Measurements from ENCODE around the gene TEX101. TPM values are rescaled to one million over a fixed set of nuclear protein-coding genes. Genes with fewer than 3 reads are reported as not detected.

The TEX101 gene
- total RNA-seq, 4 donors from 2014 or later, result not detected

GRCh38 chr19:43395561-43395960 is 19.1 kb upstream of the TEX101 start:
- DNase-seq (no peak), ATAC-seq (no peak)
- H3K4me3 ChIP-seq, result no peak overlapping the region
- no peaks in the 10 kb centered on the region for H3K36me3 ChIP-seq
- H3K27me3 ChIP-seq, result no peaks in the 10 kb centered on the region
- H3K27ac ChIP-seq, result no peak overlapping the region
- intact Hi-C loops (cut with DNase I; ENCODE audit: low total_unique reads), result no loop called here
- in situ Hi-C loops (cut with MboI; ENCODE audit: low sequenced_read_pairs in 4 of 4), result no loop called here
- TF ChIP-seq CTCF (IDR thresholded peaks at IDR 0.05 in 4 of 5, conservative IDR thresholded peaks at IDR 0.05 in 1 of 5), result no peak
- TF ChIP-seq POLR2A (IDR thresholded peaks at IDR 0.05), result no peak
- no peaks in the 10 kb centered on the region for H3K9me3 ChIP-seq
- no peaks in the 10 kb centered on the region for H3K4me1 ChIP-seq

GRCh38 chr19:43406297-43406696 is 8.4 kb upstream of the TEX101 start:
- Histone ChIP-seq H3K27ac (no peak overlapping the region), H3K4me3 (no peak overlapping the region), H3K27me3 (no peaks in the 10 kb centered on the region), H3K36me3 (no peaks in the 10 kb centered on the region), H3K4me1 (no peaks in the 10 kb centered on the region), H3K9me3 (no peaks in the 10 kb centered on the region)
- ATAC-seq (no peak), DNase-seq (no peak)
- intact Hi-C loops (cut with DNase I; ENCODE audit: low total_unique reads) (no loop called here), in situ Hi-C loops (cut with MboI; ENCODE audit: low sequenced_read_pairs in 4 of 4) (no loop called here)
- TF ChIP-seq POLR2A (IDR thresholded peaks at IDR 0.05) (no peak), CTCF (IDR thresholded peaks at IDR 0.05 in 4 of 5, conservative IDR thresholded peaks at IDR 0.05 in 1 of 5) (no peak)

- no peak overlapping the region for H3K27ac ChIP-seq
- in situ Hi-C loops (cut with MboI; ENCODE audit: low sequenced_read_pairs in 4 of 4) (no loop called here), intact Hi-C loops (cut with DNase I; ENCODE audit: low total_unique reads) (no loop called here)
- DNase-seq, result no peak
- no peaks in the 10 kb centered on the region for H3K9me3 ChIP-seq
- no peak for ATAC-seq
- no peak overlapping the region for H3K4me3 ChIP-seq
- H3K27me3 ChIP-seq, result no peaks in the 10 kb centered on the region
- H3K4me1 ChIP-seq, result no peaks in the 10 kb centered on the region
- no peaks in the 10 kb centered on the region for H3K36me3 ChIP-seq
- TF ChIP-seq POLR2A (IDR thresholded peaks at IDR 0.05), result no peak
- no peak for TF ChIP-seq CTCF (IDR thresholded peaks at IDR 0.05 in 4 of 5, conservative IDR thresholded peaks at IDR 0.05 in 1 of 5)
These were observed 7.2 kb upstream of the TEX101 start for GRCh38 chr19:43407416-43408005.

GRCh38 chr19:43408043-43408442 is 6.6 kb upstream of the TEX101 start:
- no peaks in the 10 kb centered on the region for H3K27me3 ChIP-seq
- ATAC-seq (no peak), DNase-seq (no peak)
- no peak overlapping the region for H3K4me3 ChIP-seq
- TF ChIP-seq CTCF (IDR thresholded peaks at IDR 0.05 in 4 of 5, conservative IDR thresholded peaks at IDR 0.05 in 1 of 5) (no peak), POLR2A (IDR thresholded peaks at IDR 0.05) (no peak)
- H3K27ac ChIP-seq, result no peak overlapping the region
- intact Hi-C loops (cut with DNase I; ENCODE audit: low total_unique reads) (no loop called here), in situ Hi-C loops (cut with MboI; ENCODE audit: low sequenced_read_pairs in 4 of 4) (no loop called here)
- no peaks in the 10 kb centered on the region for H3K36me3 ChIP-seq
- H3K4me1 ChIP-seq, result no peaks in the 10 kb centered on the region
- no peaks in the 10 kb centered on the region for H3K9me3 ChIP-seq

- no peak overlapping the region for H3K4me3 ChIP-seq
- no peaks in the 10 kb centered on the region for H3K27me3 ChIP-seq
- TF ChIP-seq CTCF (IDR thresholded peaks at IDR 0.05 in 4 of 5, conservative IDR thresholded peaks at IDR 0.05 in 1 of 5), result no peak
- H3K4me1 ChIP-seq, result no peaks in the 10 kb centered on the region
- H3K36me3 ChIP-seq, result no peaks in the 10 kb centered on the region
- no peaks in the 10 kb centered on the region for H3K9me3 ChIP-seq
- no peak for DNase-seq
- intact Hi-C loops (cut with DNase I; ENCODE audit: low total_unique reads), result no loop called here
- ATAC-seq, result no peak
- in situ Hi-C loops (cut with MboI; ENCODE audit: low sequenced_read_pairs in 4 of 4), result no loop called here
- no peak overlapping the region for H3K27ac ChIP-seq
These were observed 5.3 kb upstream of the TEX101 start for GRCh38 chr19:43409415-43409814.

All from gastrocnemius medialis (tissue), 4 donors.